ENCODE measurements around the gene DHRS7B. TPM values are rescaled to one million over a fixed set of nuclear protein-coding genes. Genes with fewer than 3 reads are reported as not detected.
"Not testable (repeated sequence)": the region's sequence is repeated elsewhere in the genome, so short reads cannot be mapped to it uniquely, and the experiment has no call there.

Gene DHRS7B
- total RNA-seq, 1 donor from 2014 or later = 19.1 TPM

GRCh38 chr17:21127509-21128077, 829 bp downstream of the DHRS7B start:
- H3K4me3 ChIP-seq (ENCODE audit: low read depth, low read length) = peak overlapping the region; percentile 93
- DNase-seq (ENCODE audit: low read depth) = no peak
- no peak for TF ChIP-seq CTCF (conservative IDR thresholded peaks at IDR 0.05; ENCODE audit: low read depth, low read length)

GRCh38 chr17:21129023-21129681, 2.4 kb downstream of the DHRS7B start:
- no peak for DNase-seq (ENCODE audit: low read depth)
- H3K4me3 ChIP-seq (ENCODE audit: low read depth, low read length) = no peak overlapping the region
- TF ChIP-seq CTCF (conservative IDR thresholded peaks at IDR 0.05; ENCODE audit: low read depth, low read length) = peak; percentile 72

- no peak for TF ChIP-seq CTCF (conservative IDR thresholded peaks at IDR 0.05; ENCODE audit: low read depth, low read length)
- no peak overlapping the region for H3K4me3 ChIP-seq (ENCODE audit: low read depth, low read length)
- DNase-seq (ENCODE audit: low read depth) = no peak
Observed at GRCh38 chr17:21131137-21131536, 4.4 kb downstream of the DHRS7B start.

- no peak for TF ChIP-seq CTCF (conservative IDR thresholded peaks at IDR 0.05; ENCODE audit: low read depth, low read length)
- H3K4me3 ChIP-seq (ENCODE audit: low read depth, low read length) = no peak overlapping the region
- no peak for DNase-seq (ENCODE audit: low read depth)
Observed at GRCh38 chr17:21132428-21132827, 5.7 kb downstream of the DHRS7B start.

- no peak for DNase-seq (ENCODE audit: low read depth)
- TF ChIP-seq CTCF (conservative IDR thresholded peaks at IDR 0.05; ENCODE audit: low read depth, low read length) = no peak
- no peak overlapping the region for H3K4me3 ChIP-seq (ENCODE audit: low read depth, low read length)
Observed at GRCh38 chr17:21134559-21134958, 7.8 kb downstream of the DHRS7B start.

- DNase-seq (ENCODE audit: low read depth) = no peak
- H3K4me3 ChIP-seq (ENCODE audit: low read depth, low read length) = no peak overlapping the region
- no peak for TF ChIP-seq CTCF (conservative IDR thresholded peaks at IDR 0.05; ENCODE audit: low read depth, low read length)
Observed at GRCh38 chr17:21140911-21141310, 14.1 kb downstream of the DHRS7B start.

- H3K4me3 ChIP-seq (ENCODE audit: low read depth, low read length) = no peak overlapping the region
- DNase-seq (ENCODE audit: low read depth) = no peak
- no peak for TF ChIP-seq CTCF (conservative IDR thresholded peaks at IDR 0.05; ENCODE audit: low read depth, low read length)
Observed at GRCh38 chr17:21141331-21141730, 14.6 kb downstream of the DHRS7B start.

- H3K4me3 ChIP-seq (ENCODE audit: low read depth, low read length); DNase-seq (ENCODE audit: low read depth): not testable (repeated sequence)
Observed at GRCh38 chr17:21142065-21142464, 15.3 kb downstream of the DHRS7B start.
